Measurements from ENCODE around the gene LRRTM4. TPM values are rescaled to one million over a fixed set of nuclear protein-coding genes. Genes with fewer than 3 reads are reported as not detected.

Gene LRRTM4
- total RNA-seq, 2 experiments from 2014 or later, result not detected

DNA sequence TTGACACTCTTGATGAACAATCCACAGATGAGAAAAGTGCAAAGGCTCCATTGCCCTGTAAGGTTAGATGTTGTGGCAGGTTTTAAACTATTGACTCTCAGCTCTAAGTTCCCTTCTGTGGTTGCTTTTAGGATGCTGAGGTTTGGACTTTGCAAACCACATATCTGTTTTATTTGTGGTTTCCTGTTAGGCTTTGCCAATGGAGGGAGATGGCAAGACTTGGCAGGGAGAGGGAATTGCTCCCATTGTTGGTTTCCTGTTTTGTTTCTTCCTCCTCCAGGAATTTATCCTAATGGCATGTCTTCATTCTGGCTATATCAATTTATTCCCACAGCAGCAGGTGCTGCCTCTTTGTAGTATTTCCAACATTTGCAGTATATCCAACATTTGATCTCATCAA lies 772.3 kb downstream of the LRRTM4 start:
- Histone ChIP-seq H3K4me2 (ENCODE audit: low read length) (no peak overlapping the region), H3K4me3 (ENCODE audit: low read depth, low read length, poor library complexity, severe bottlenecking) (no peak overlapping the region), H3K9me2 (ENCODE audit: insufficient read depth, low read length) (no peaks in the 10 kb centered on the region), H3K36me3 (ENCODE audit: insufficient read depth, low read length) (no peaks in the 10 kb centered on the region), H3K79me2 (ENCODE audit: insufficient read depth, low read depth, low read length) (no peaks in the 10 kb centered on the region), H4K20me1 (ENCODE audit: insufficient read depth, low read length) (no peaks in the 10 kb centered on the region), H2AFZ (ENCODE audit: low read length) (no peak overlapping the region), H3K27ac (ENCODE audit: low read depth, low read length, poor library complexity, severe bottlenecking) (no peak overlapping the region), H3K9me3 (ENCODE audit: low read length) (no peaks in the 10 kb centered on the region), H3K4me1 (ENCODE audit: insufficient read depth, low read length, poor library complexity, severe bottlenecking) (no peaks in the 10 kb centered on the region)
- DNase-seq (ENCODE audit: low spot score), result no peak
- POLR2A ChIA-PET, result interaction anchor here (1.1 to 1.5 kb wide), 2 partner anchors 10 to 31 kb away, joined by 3 read pairs; no protein-coding TSS in a partner anchor
- TF ChIP-seq, protein P1, sequence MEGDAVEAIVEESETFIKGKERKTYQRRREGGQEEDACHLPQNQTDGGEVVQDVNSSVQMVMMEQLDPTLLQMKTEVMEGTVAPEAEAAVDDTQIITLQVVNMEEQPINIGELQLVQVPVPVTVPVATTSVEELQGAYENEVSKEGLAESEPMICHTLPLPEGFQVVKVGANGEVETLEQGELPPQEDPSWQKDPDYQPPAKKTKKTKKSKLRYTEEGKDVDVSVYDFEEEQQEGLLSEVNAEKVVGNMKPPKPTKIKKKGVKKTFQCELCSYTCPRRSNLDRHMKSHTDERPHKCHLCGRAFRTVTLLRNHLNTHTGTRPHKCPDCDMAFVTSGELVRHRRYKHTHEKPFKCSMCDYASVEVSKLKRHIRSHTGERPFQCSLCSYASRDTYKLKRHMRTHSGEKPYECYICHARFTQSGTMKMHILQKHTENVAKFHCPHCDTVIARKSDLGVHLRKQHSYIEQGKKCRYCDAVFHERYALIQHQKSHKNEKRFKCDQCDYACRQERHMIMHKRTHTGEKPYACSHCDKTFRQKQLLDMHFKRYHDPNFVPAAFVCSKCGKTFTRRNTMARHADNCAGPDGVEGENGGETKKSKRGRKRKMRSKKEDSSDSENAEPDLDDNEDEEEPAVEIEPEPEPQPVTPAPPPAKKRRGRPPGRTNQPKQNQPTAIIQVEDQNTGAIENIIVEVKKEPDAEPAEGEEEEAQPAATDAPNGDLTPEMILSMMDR (conservative IDR thresholded peaks at IDR 0.05; ENCODE audit: low read length), result no peak
- TF ChIP-seq EZH2phosphoT487 (IDR thresholded peaks at IDR 0.05; ENCODE audit: borderline replicate concordance, low read depth, low read length), result no peak
- CTCF ChIA-PET (ENCODE audit: unreplicated experiment), result no interaction called here
- no TSS peak for BruUV-seq (replicated peaks)
- intact Hi-C loops (cut with micrococcal nuclease; ENCODE audit: unreplicated experiment), result no loop called here

DNA sequence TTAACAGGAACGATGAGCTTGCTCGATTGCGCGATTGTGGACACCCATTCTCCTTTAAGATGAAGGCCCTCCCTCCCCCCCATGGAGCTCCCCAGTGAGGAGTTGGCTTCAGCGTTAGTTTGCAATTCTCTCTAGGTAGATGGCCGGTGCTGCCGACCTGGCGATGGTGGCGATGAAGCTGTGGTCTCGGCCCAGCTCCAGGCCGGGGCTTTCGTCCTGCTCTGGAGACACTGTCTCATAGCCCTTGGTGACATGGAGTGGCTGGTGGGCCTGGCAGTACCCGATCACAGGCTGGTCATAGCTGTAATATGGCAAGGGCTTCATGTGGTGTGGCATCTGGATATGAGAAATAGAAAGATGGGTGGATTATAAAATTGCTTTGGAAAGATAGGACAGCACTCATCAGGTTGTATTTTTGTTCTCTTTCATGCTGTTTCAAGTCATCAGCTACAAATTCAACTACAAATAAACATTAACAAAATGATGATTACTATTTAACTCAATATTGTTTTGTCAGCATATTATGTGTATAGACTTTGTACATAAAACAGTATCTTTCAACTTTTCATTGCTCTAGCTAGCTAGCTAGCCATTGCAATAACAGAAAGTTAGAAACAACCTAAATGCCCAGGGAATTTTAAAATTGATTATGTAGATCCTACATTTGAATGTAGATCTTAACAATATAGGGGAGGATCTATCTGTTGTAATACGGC lies 773.4 kb downstream of the LRRTM4 start:
- no TSS peak for BruUV-seq (replicated peaks)
- POLR2A ChIA-PET, result interaction anchor here (0.7 to 1.5 kb wide), 3 partner anchors 9 to 359 kb away, joined by 3 to 4 read pairs (median 3); no protein-coding TSS in a partner anchor
- H3K36me3 ChIP-seq (ENCODE audit: insufficient read depth, low read length), result no peaks in the 10 kb centered on the region

More for the DNA sequence above, 773.4 kb downstream of the LRRTM4 start:
- no peaks in the 10 kb centered on the region for H4K20me1 ChIP-seq (ENCODE audit: insufficient read depth, low read length)
- intact Hi-C loops (cut with micrococcal nuclease; ENCODE audit: unreplicated experiment), result no loop called here
- H3K9me3 ChIP-seq (ENCODE audit: low read length), result no peaks in the 10 kb centered on the region
- no peak overlapping the region for H3K4me2 ChIP-seq (ENCODE audit: low read length)
- H3K4me3 ChIP-seq (ENCODE audit: low read depth, low read length, poor library complexity, severe bottlenecking), result no peak overlapping the region
- no peak for DNase-seq (ENCODE audit: low spot score)
- H2AFZ ChIP-seq (ENCODE audit: low read length), result no peak overlapping the region
- H3K79me2 ChIP-seq (ENCODE audit: insufficient read depth, low read depth, low read length), result no peaks in the 10 kb centered on the region
- H3K4me1 ChIP-seq (ENCODE audit: insufficient read depth, low read length, poor library complexity, severe bottlenecking), result no peaks in the 10 kb centered on the region
- H3K27ac ChIP-seq (ENCODE audit: low read depth, low read length, poor library complexity, severe bottlenecking), result no peak overlapping the region
- TF ChIP-seq, protein P1 (conservative IDR thresholded peaks at IDR 0.05; ENCODE audit: low read length), result no peak
- no peak for TF ChIP-seq EZH2phosphoT487 (IDR thresholded peaks at IDR 0.05; ENCODE audit: borderline replicate concordance, low read depth, low read length)
- no peaks in the 10 kb centered on the region for H3K9me2 ChIP-seq (ENCODE audit: insufficient read depth, low read length)
- CTCF ChIA-PET (ENCODE audit: unreplicated experiment), result no interaction called here
